PC-9 (cell line): ENCODE measurements around the gene RXRG. TPM values are rescaled to one million over a fixed set of nuclear protein-coding genes. Genes with fewer than 3 reads are reported as not detected.

Source experiments
- BruUV-seq: library from RNA; stranded (reverse); fragments of 400-500 nt; replicated peaks from 2 replicates; lab custom pipeline; 2021; lab: Mats Ljungman, UMichigan
- CTCF ChIA-PET: fragments of 300-600 bp; sonication (Branson Sonifier 250); formaldehyde crosslinking; loops from one replicate; lab custom pipeline; 2022; ENCODE audit warnings: antibody characterized with exemption; lab: Charles Lee
- POLR2A ChIA-PET: fragments of 300-600 bp; sonication (Branson Sonifier 250); formaldehyde crosslinking; loops from one replicate; lab custom pipeline; 2022; ENCODE audit warnings: antibody characterized with exemption; ENCODE audit not compliant: unreplicated experiment; lab: Charles Lee
- DNase-seq, 2 experiments: peaks; one replicate each; pipeline versions ENCODE4 v3.0.0 to v3.0.0-alpha.2; 2015 to 2022; ENCODE audit warnings: mixed read lengths in 1 of 2
- H2AFZ ChIP-seq: fragments of 200-600 bp; sonication (generic); 2 replicates; pipeline ENCODE4 v1.8.1; 2017; ENCODE audit warnings: antibody characterized with exemption
- H3F3A ChIP-seq: fragments of 200-600 bp; sonication (generic); 2 replicates; pipeline ENCODE4 v1.8.1; 2017; ENCODE audit warnings: antibody characterized with exemption, mild to moderate bottlenecking, low read depth; ENCODE audit not compliant: insufficient read depth
- H3K27ac ChIP-seq: fragments of 200-600 bp; sonication (generic); 2 replicates; pipeline ENCODE4 v1.6.1; 2016; ENCODE audit warnings: mixed run types
- H3K27me3 ChIP-seq: fragments of 200-600 bp; sonication (generic); 2 replicates; pipeline ENCODE4 v1.6.1; 2016; ENCODE audit warnings: low read depth, mixed run types; ENCODE audit not compliant: insufficient read depth
- H3K36me3 ChIP-seq: fragments of 200-600 bp; sonication (generic); 2 replicates; pipeline ENCODE4 v1.6.1; 2016; ENCODE audit warnings: low read depth, mixed run types
- H3K4me1 ChIP-seq: fragments of 200-600 bp; sonication (generic); replicated peaks from 2 replicates; pipeline ENCODE4 v1.6.1; 2016; ENCODE audit warnings: mixed run types; ENCODE audit not compliant: insufficient read depth
- H3K4me2 ChIP-seq: fragments of 200-600 bp; sonication (generic); 2 replicates; pipeline ENCODE4 v1.6.1; 2017; ENCODE audit warnings: mixed run types
- H3K4me3 ChIP-seq: fragments of 200-600 bp; sonication (generic); 2 replicates; pipeline ENCODE4 v1.6.1; 2016; ENCODE audit warnings: mixed run types
- H3K79me2 ChIP-seq: fragments of 200-600 bp; sonication (generic); 2 replicates; pipeline ENCODE4 v1.6.1; 2017; ENCODE audit warnings: low read depth, mixed run types
- H3K9me2 ChIP-seq: fragments of 200-600 bp; sonication (generic); 2 replicates; pipeline ENCODE4 v1.8.1; 2017; ENCODE audit warnings: mild to moderate bottlenecking; ENCODE audit not compliant: insufficient read depth
- H3K9me3 ChIP-seq: fragments of 200-600 bp; sonication (generic); 2 replicates; pipeline ENCODE4 v1.8.1; 2016; ENCODE audit warnings: low read depth; ENCODE audit not compliant: insufficient read depth
- H4K20me1 ChIP-seq: fragments of 200-600 bp; sonication (generic); 2 replicates; pipeline ENCODE4 v1.8.1; 2017; ENCODE audit not compliant: insufficient read depth
- EZH2 ChIP-seq: fragments of 200-600 bp; sonication (generic); IDR thresholded peaks from 2 replicates; pipeline ENCODE4 v1.8.0; 2017; ENCODE audit warnings: antibody characterized with exemption, low read depth
- intact Hi-C: fragments of 100-400 bp; cut with micrococcal nuclease; formaldehyde crosslinking; loops from one replicate; pipeline ENCODE4 v1.10.0; 2022; ENCODE audit not compliant: unreplicated experiment
- total RNA-seq: library from RNA; stranded (reverse); gene quantifications from 2 replicates; pipeline ENCODE4 v1.2.3, GENCODE V29; 2021
- TF ChIP-seq, protein P1 (sequence below): fragments of 200-600 bp; sonication (generic); conservative IDR thresholded peaks from 2 replicates; pipeline ENCODE4 v1.6.1; 2017; ENCODE audit warnings: mixed run types, antibody characterized with exemption, mild to moderate bottlenecking, moderate library complexity

The RXRG gene
- total RNA-seq, 1 experiment from 2014 or later, result not detected

DNA sequence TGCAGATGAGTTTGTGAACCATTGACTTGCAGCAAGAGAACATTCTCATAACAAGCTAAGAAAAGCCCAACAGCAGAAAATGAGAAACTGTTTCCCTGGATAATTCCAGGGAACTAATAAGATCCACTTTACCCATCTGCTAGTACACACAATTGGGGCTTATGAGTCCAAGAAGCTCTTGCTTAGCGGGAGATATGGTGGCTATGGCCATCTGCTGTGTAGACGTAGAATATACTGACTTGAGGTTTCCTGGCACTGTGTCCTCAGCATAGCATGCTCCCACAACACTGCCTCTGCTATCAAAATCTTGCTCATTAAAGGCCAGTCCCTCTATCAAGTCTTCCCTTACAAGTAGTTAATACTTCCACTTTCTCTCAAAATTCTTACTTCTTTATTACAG, 6.8 kb upstream of the RXRG start:
- BruUV-seq, result no TSS peak
- H4K20me1 ChIP-seq, result no peaks in the 10 kb centered on the region
- H3K36me3 ChIP-seq, result no peaks in the 10 kb centered on the region
- no peak overlapping the region for H3K4me2 ChIP-seq
- 0 out of 2 replicates have a peak, but pooled peaks cover 4% of the 10 kb centered on the region for H3K27me3 ChIP-seq
- ChIA-PET POLR2A (no interaction called here), CTCF (no interaction called here)
- H3K9me2 ChIP-seq, result no peaks in the 10 kb centered on the region; the same call in 1 of the 2 replicates
- H3K4me3 ChIP-seq, result no peak overlapping the region
- H3K9me3 ChIP-seq, result no peaks in the 10 kb centered on the region
- no peak overlapping the region for H3K27ac ChIP-seq
- no peak for DNase-seq
- TF ChIP-seq, protein P1, sequence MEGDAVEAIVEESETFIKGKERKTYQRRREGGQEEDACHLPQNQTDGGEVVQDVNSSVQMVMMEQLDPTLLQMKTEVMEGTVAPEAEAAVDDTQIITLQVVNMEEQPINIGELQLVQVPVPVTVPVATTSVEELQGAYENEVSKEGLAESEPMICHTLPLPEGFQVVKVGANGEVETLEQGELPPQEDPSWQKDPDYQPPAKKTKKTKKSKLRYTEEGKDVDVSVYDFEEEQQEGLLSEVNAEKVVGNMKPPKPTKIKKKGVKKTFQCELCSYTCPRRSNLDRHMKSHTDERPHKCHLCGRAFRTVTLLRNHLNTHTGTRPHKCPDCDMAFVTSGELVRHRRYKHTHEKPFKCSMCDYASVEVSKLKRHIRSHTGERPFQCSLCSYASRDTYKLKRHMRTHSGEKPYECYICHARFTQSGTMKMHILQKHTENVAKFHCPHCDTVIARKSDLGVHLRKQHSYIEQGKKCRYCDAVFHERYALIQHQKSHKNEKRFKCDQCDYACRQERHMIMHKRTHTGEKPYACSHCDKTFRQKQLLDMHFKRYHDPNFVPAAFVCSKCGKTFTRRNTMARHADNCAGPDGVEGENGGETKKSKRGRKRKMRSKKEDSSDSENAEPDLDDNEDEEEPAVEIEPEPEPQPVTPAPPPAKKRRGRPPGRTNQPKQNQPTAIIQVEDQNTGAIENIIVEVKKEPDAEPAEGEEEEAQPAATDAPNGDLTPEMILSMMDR, result no peak
- no peak for TF ChIP-seq EZH2
- no peaks in the 10 kb centered on the region for H3K79me2 ChIP-seq
- intact Hi-C loops, result no loop called here
- no peaks in the 10 kb centered on the region for H3F3A ChIP-seq
- no peak overlapping the region for H2AFZ ChIP-seq
- no peaks in the 10 kb centered on the region for H3K4me1 ChIP-seq

DNA sequence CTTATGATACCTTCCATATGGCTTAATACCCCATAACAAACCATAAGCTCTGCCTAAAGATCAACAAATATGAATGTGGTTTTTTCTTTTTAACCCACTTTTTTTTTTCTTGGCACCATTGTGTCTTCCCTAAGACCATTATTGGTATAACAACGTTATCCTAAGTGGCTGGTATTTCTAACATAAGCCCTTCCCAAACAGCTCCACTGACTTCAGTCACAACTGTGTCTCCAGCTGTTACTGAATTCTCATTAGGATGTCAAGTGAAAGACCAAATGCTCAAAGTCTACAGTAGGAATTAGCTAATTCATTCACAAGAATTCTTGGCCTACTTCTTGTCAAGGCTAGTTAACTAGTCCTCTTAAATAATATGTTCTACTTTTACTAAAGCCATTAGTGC, 4.2 kb upstream of the RXRG start:
- Histone ChIP-seq H4K20me1 (no peaks in the 10 kb centered on the region), H3K4me3 (no peak overlapping the region), H3K27me3 (peaks cover 25% of the 10 kb centered on the region), H3K36me3 (no peaks in the 10 kb centered on the region), H3K9me2 (no peaks in the 10 kb centered on the region; the same call in 1 of the 2 replicates), H3K4me2 (no peak overlapping the region), H3K79me2 (no peaks in the 10 kb centered on the region), H3K4me1 (no peaks in the 10 kb centered on the region), H3K9me3 (no peaks in the 10 kb centered on the region), H3K27ac (no peak overlapping the region), H2AFZ (no peak overlapping the region), H3F3A (no peaks in the 10 kb centered on the region)
- ChIA-PET CTCF (no interaction called here), POLR2A (no interaction called here)
- intact Hi-C loops, result no loop called here
- TF ChIP-seq, protein P1, result no peak
- no peak for TF ChIP-seq EZH2
- no TSS peak for BruUV-seq
- no peak for DNase-seq

DNA sequence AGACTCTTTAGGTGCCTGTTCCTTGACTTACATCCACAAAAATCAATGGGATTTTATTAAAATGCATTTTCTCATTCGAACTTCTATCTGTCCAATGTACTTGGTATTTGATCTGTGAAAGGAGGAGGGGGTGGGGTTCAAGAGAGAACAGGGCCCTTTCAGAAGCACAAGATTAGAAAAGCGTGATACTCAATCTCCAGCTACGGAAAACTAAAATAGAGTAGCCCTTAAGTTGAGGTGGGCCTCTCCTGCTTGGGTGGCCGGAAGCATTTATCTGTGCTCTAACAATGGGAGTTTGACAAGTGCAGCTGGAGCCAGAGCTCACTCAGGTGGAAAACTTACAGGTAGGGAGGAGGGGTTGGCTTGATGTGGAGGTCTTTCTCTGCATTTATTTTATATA, 462 bp upstream of the RXRG start:
- H3K27ac ChIP-seq, result no peak overlapping the region
- no peak overlapping the region for H3K4me2 ChIP-seq
- BruUV-seq, result no TSS peak
- H3K9me2 ChIP-seq, result no peaks in the 10 kb centered on the region; the same call in 1 of the 2 replicates
- H3K4me3 ChIP-seq, result no peak overlapping the region
- peaks cover 41% of the 10 kb centered on the region for H3K27me3 ChIP-seq
- H4K20me1 ChIP-seq, result no peaks in the 10 kb centered on the region
- H3K9me3 ChIP-seq, result no peaks in the 10 kb centered on the region
- no peak overlapping the region for H2AFZ ChIP-seq
- H3K36me3 ChIP-seq, result no peaks in the 10 kb centered on the region
- intact Hi-C loops, result no loop called here
- no peak for TF ChIP-seq EZH2
- TF ChIP-seq, protein P1, result no peak
- POLR2A ChIA-PET, result no interaction called here
- CTCF ChIA-PET, result no interaction called here
- no peaks in the 10 kb centered on the region for H3K79me2 ChIP-seq
- no peaks in the 10 kb centered on the region for H3F3A ChIP-seq
- DNase-seq, result no peak
- H3K4me1 ChIP-seq, result no peaks in the 10 kb centered on the region
